GM23338 (cell line): ENCODE data around the gene SRPX. TPM values are rescaled to one million over a fixed set of nuclear protein-coding genes. Genes with fewer than 3 reads are reported as not detected.

Experiments
- ATAC-seq: fragments of 200-7000 bp; cut with Tn5 transposase; 3 replicates; pipeline ENCODE4 v1.9.1; 2020
- DNase-seq: peaks from one replicate; pipeline ENCODE4 v3.0.0-alpha.2; 2015; ENCODE audit warnings: low spot score
- H2AFZ ChIP-seq: fragments of 200-600 bp; sonication (generic); 2 replicates; pipeline ENCODE4 v1.8.0; 2016; ENCODE audit warnings: antibody characterized with exemption, mild to moderate bottlenecking, moderate library complexity
- H3F3A ChIP-seq: fragments of 200-600 bp; sonication (generic); replicated peaks from 2 replicates; pipeline ENCODE4 v1.8.0; 2017; ENCODE audit warnings: antibody characterized with exemption, mixed run types, low read depth
- H3K27ac ChIP-seq: fragments of 200-600 bp; sonication (generic); 2 replicates; pipeline ENCODE4 v1.6.1; 2016; ENCODE audit warnings: low read depth
- H3K27me3 ChIP-seq: fragments of 200-600 bp; sonication (generic); 2 replicates; pipeline ENCODE4 v1.8.0; 2016; ENCODE audit warnings: mild to moderate bottlenecking, mixed run types, moderate library complexity; ENCODE audit not compliant: insufficient read depth
- H3K36me3 ChIP-seq: fragments of 200-600 bp; sonication (generic); 2 replicates; pipeline ENCODE4 v1.8.0; 2016; ENCODE audit warnings: mild to moderate bottlenecking; ENCODE audit not compliant: insufficient read depth
- H3K4me1 ChIP-seq: fragments of 200-600 bp; sonication (generic); 2 replicates; pipeline ENCODE4 v1.8.0; 2016; ENCODE audit warnings: mild to moderate bottlenecking, moderate library complexity; ENCODE audit not compliant: insufficient read depth
- H3K4me2 ChIP-seq: fragments of 200-600 bp; sonication (generic); 2 replicates; pipeline ENCODE4 v1.7.1; 2017; ENCODE audit warnings: mixed run types
- H3K4me3 ChIP-seq: fragments of 200-600 bp; sonication (generic); 2 replicates; pipeline ENCODE4 v1.6.1; 2016; ENCODE audit warnings: mixed run types
- H3K79me2 ChIP-seq: fragments of 200-600 bp; sonication (generic); replicated peaks from 2 replicates; pipeline ENCODE4 v1.8.0; 2017; ENCODE audit warnings: mild to moderate bottlenecking; ENCODE audit not compliant: insufficient read depth
- H3K9me2 ChIP-seq: fragments of 200-600 bp; sonication (generic); 2 replicates; pipeline ENCODE4 v1.8.0; 2017; ENCODE audit not compliant: insufficient read depth
- H4K20me1 ChIP-seq: fragments of 200-600 bp; sonication (generic); replicated peaks from 2 replicates; pipeline ENCODE4 v1.8.0; 2017; ENCODE audit warnings: mild to moderate bottlenecking; ENCODE audit not compliant: insufficient read depth
- H3K27ac Mint-ChIP-seq: 2 replicates; pipeline ENCODE4 v1.8.0; 2020; ENCODE audit warnings: inconsistent platforms, mild to moderate bottlenecking, moderate library complexity, mixed read lengths
- H3K27me3 Mint-ChIP-seq: 3 replicates; pipeline ENCODE4 v1.8.0; 2022; ENCODE audit warnings: low read depth, mild to moderate bottlenecking, moderate library complexity, mixed read lengths, inconsistent platforms; ENCODE audit not compliant: insufficient read depth, poor library complexity
- H3K36me3 Mint-ChIP-seq: 3 replicates; pipeline ENCODE4 v1.8.0; 2021; ENCODE audit warnings: low read depth, mild to moderate bottlenecking, inconsistent platforms, moderate library complexity, mixed read lengths
- H3K4me1 Mint-ChIP-seq: 3 replicates; pipeline ENCODE4 v1.8.0; 2020; ENCODE audit warnings: mild to moderate bottlenecking, inconsistent platforms, mixed read lengths
- H3K4me3 Mint-ChIP-seq: 3 replicates; pipeline ENCODE4 v1.8.0; 2021; ENCODE audit warnings: moderate library complexity, mild to moderate bottlenecking, inconsistent platforms, mixed read lengths
- H3K9me3 Mint-ChIP-seq: 3 replicates; pipeline ENCODE4 v1.8.0; 2020; ENCODE audit warnings: moderate library complexity, mild to moderate bottlenecking, inconsistent platforms, mixed read lengths
- ETS1 ChIP-seq: IDR thresholded peaks from 2 replicates; pipeline ENCODE4 v1.6.1; 2016; ENCODE audit warnings: antibody characterized with exemption
- EZH2 ChIP-seq: fragments of 200-600 bp; sonication (generic); IDR thresholded peaks from one replicate; pipeline ENCODE4 v1.8.0; 2017; ENCODE audit warnings: antibody characterized with exemption, mild to moderate bottlenecking, low read depth; ENCODE audit not compliant: unreplicated experiment
- EZH2phosphoT487 ChIP-seq: fragments of 200-600 bp; sonication (generic); IDR thresholded peaks from one replicate; pipeline ENCODE4 v1.8.1; 2018; ENCODE audit warnings: antibody characterized with exemption; ENCODE audit not compliant: unreplicated experiment
- JUNB ChIP-seq: IDR thresholded peaks from one replicate; pipeline ENCODE4 v1.6.1; 2016; ENCODE audit warnings: antibody characterized with exemption; ENCODE audit not compliant: unreplicated experiment
- NANOG ChIP-seq: IDR thresholded peaks from 2 replicates; pipeline ENCODE4 v1.6.1; 2016; ENCODE audit warnings: antibody characterized with exemption, borderline replicate concordance
- POLR2AphosphoS5 ChIP-seq: IDR thresholded peaks from 2 replicates; pipeline ENCODE4 v1.6.1; 2016; ENCODE audit warnings: antibody characterized with exemption, low read depth
- STAT1 ChIP-seq: IDR thresholded peaks from one replicate; pipeline ENCODE4 v1.6.1; 2016; ENCODE audit warnings: antibody characterized with exemption; ENCODE audit not compliant: unreplicated experiment
- ZNF114 ChIP-seq: fragments of 250-450 bp; sonication (Bioruptor Pico); IDR thresholded peaks from 2 replicates; pipeline ENCODE4 v1.5.0; 2020; ENCODE audit warnings: mild to moderate bottlenecking, moderate library complexity
- ZNF331 ChIP-seq: fragments of 250-450 bp; sonication (Bioruptor Pico); IDR thresholded peaks from 2 replicates; pipeline ENCODE4 v1.5.0; 2020; ENCODE audit warnings: low read depth, mild to moderate bottlenecking, moderate library complexity
- ZNF462 ChIP-seq: fragments of 250-450 bp; sonication (Bioruptor Pico); IDR thresholded peaks from 2 replicates; pipeline ENCODE4 v1.5.0; 2020; ENCODE audit warnings: mild to moderate bottlenecking, moderate library complexity
- polyA plus RNA-seq: library from polyadenylated mRNA; unstranded; fragments of >200 nt; fragmentation: Nextera tagmentation; extraction: Ambion mirVana; gene quantifications from 2 replicates; pipeline ENCODE4 v1.2.1, GENCODE V29; 2016
- total RNA-seq: library from RNA; depleted of rRNA; stranded (reverse); fragments of >200 nt; shearing (Covaris generic); gene quantifications from 2 replicates; pipeline ENCODE4 v1.2.3, GENCODE V29; 2014

Gene SRPX
- total and polyA plus RNA-seq, 2 experiments from 2014 or later, result 14.3 to 16.9 TPM

- TF ChIP-seq ZNF114 (CRISPR knock-in tag) (no peak), EZH2 (no peak), EZH2phosphoT487 (no peak), ZNF331 (no peak), STAT1 (no peak), ZNF462 (CRISPR knock-in tag) (no peak), NANOG (no peak), JUNB (no peak)
Measured at GRCh38 chrX:38103857-38104812, 116.5 kb downstream of the SRPX start (continued).

GRCh38 chrX:38102875-38103274 is 117.8 kb downstream of the SRPX start:
- Mint-ChIP-seq H3K27ac (no peak overlapping the region), H3K4me3 (no peak overlapping the region), H3K9me3 (no peaks in the 10 kb centered on the region; the same call in 2 of the 3 replicates), H3K36me3 (no peaks in the 10 kb centered on the region), H3K27me3 (no peaks in the 10 kb centered on the region), H3K4me1 (peaks cover 12% of the 10 kb centered on the region)
- no peak overlapping the region for H3K4me2 ChIP-seq
- H3K79me2 ChIP-seq, result no peaks in the 10 kb centered on the region
- no peaks in the 10 kb centered on the region for H3F3A ChIP-seq
- DNase-seq (no peak), ATAC-seq (no peak)
- H2AFZ ChIP-seq, result no peak overlapping the region
- no peaks in the 10 kb centered on the region for H3K4me1 ChIP-seq
- no peaks in the 10 kb centered on the region for H3K27me3 ChIP-seq
- no peak overlapping the region for H3K27ac ChIP-seq
- H4K20me1 ChIP-seq, result no peaks in the 10 kb centered on the region
- no peak overlapping the region for H3K4me3 ChIP-seq
- no peaks in the 10 kb centered on the region for H3K9me2 ChIP-seq
- H3K36me3 ChIP-seq, result no peaks in the 10 kb centered on the region
- TF ChIP-seq JUNB, result no peak
- TF ChIP-seq EZH2, result no peak
- no peak for TF ChIP-seq POLR2AphosphoS5
- no peak for TF ChIP-seq ETS1
